DND-41 (cell line): Measurements from ENCODE around the gene CREG2.

Experiments
- EZH2 ChIP-seq: IDR thresholded peaks from 3 replicates; pipeline ENCODE4 v1.6.1; 2012; ENCODE audit warnings: borderline replicate concordance, low read depth, mild to moderate bottlenecking, moderate library complexity, low read length, inconsistent platforms; ENCODE audit not compliant: severe bottlenecking
- TF ChIP-seq, protein P1 (sequence below): IDR thresholded peaks from 2 replicates; pipeline ENCODE4 v1.5.1; 2012; ENCODE audit warnings: borderline replicate concordance, low read length, moderate library complexity, mild to moderate bottlenecking; ENCODE audit not compliant: poor library complexity, severe bottlenecking; ENCODE audit errors: extremely low read depth

DNA sequence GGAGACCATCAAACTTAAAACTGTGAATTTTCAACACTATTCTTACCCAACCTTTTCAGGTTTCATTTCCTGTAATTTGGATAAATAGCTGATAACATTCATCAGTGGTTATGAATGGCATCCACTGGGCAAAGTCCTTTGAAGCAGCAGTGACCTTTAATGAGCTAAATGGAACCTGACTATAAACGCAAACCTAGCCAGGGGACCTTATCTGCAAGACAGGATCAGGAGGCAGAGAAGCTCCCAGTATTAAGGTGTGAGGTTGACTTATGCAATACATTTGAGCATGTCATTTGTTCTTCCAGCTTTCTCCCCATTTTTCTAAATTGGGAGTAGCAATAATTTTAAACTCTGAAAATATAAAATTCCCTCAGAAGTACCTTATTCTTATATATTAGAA is 38.4 kb downstream of the CREG2 start:
- TF ChIP-seq, protein P1, sequence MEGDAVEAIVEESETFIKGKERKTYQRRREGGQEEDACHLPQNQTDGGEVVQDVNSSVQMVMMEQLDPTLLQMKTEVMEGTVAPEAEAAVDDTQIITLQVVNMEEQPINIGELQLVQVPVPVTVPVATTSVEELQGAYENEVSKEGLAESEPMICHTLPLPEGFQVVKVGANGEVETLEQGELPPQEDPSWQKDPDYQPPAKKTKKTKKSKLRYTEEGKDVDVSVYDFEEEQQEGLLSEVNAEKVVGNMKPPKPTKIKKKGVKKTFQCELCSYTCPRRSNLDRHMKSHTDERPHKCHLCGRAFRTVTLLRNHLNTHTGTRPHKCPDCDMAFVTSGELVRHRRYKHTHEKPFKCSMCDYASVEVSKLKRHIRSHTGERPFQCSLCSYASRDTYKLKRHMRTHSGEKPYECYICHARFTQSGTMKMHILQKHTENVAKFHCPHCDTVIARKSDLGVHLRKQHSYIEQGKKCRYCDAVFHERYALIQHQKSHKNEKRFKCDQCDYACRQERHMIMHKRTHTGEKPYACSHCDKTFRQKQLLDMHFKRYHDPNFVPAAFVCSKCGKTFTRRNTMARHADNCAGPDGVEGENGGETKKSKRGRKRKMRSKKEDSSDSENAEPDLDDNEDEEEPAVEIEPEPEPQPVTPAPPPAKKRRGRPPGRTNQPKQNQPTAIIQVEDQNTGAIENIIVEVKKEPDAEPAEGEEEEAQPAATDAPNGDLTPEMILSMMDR, result no peak
- TF ChIP-seq EZH2, result no peak
